HG03103 (cell line): Measurements from ENCODE around the gene CCDC197.

Source experiments
- ATAC-seq: cut with Tn5 transposase; IDR thresholded peaks from one replicate; pipeline ENCODE4 v1.9.1; 2021; ENCODE audit warnings: low read depth; ENCODE audit not compliant: unreplicated experiment

The CCDC197 gene

GRCh38 chr14:94052199-94052598, 55.1 kb downstream of the CCDC197 start:
- ATAC-seq: no peak

- no peak for ATAC-seq
Measured at GRCh38 chr14:94052662-94053061, 55.6 kb downstream of the CCDC197 start.

- ATAC-seq: no peak
Measured at GRCh38 chr14:94054401-94054800, 57.3 kb downstream of the CCDC197 start.

- no peak for ATAC-seq
Measured at GRCh38 chr14:94054936-94055335, 57.8 kb downstream of the CCDC197 start.

GRCh38 chr14:94056579-94057308, 59.6 kb downstream of the CCDC197 start:
- ATAC-seq: peak; percentile 62

GRCh38 chr14:94058128-94058673, 61.1 kb downstream of the CCDC197 start:
- ATAC-seq: no peak
